Measurements from ENCODE around the gene CYP46A1.
A peak's percentile ranks its signal among the peaks of the same experiment; 100 is the strongest.

CYP46A1 gene

GRCh38 chr14:99729991-99730875 is 46.1 kb downstream of the CYP46A1 start:
- peak; percentile 10 to 26 for DNase-seq (ENCODE audit: low read depth in 2 of 2)

GRCh38 chr14:99730876-99731546 is 46.9 kb downstream of the CYP46A1 start:
- DNase-seq (ENCODE audit: low read depth in 2 of 2): no peak

GRCh38 chr14:99731547-99732435 is 47.7 kb downstream of the CYP46A1 start:
- no peak for DNase-seq (ENCODE audit: low read depth in 2 of 2)

DNA sequence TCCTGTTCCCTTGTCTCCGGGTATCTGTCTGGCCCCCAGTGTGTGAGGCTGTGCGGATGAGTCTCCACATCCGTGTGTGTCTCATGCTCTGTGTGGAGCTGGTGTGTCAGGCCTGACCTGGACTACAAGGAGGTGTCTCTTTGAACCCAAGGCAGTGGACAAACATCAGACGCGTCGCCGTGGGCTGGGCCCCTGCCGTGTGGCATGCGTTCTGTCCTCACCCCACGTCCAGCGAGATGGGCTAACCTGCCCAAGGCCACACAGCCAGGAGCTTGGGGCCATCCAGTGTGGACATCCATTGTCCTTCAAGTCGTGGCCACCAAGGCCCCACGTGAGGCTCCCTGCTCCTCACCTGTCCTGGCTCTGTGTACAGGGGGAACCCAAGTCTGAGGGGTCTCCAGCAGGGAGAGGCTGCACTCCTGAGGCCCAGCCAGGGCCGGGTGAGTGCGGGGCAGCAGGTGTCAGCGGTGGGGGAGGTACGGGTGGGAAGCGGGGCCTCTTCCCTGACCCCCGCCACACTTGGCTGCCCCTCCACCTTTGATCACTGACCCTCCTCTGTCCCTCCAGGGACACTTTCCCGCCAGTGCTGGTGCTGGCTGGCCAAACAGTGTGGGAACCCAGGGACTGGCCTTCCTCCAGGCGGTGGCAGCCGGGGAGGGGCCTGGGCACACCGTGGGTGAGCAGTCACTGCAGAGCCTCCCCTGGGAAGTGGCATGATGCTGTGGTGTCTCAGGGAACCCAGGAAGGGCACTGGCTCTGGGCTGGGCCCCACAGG is 48.5 kb downstream of the CYP46A1 start:
- DNase-seq (ENCODE audit: low read depth in 2 of 2): no peak

- DNase-seq (ENCODE audit: low read depth in 2 of 2): no peak
These were observed 49.1 kb downstream of the CYP46A1 start for GRCh38 chr14:99733211-99733539.

DNA sequence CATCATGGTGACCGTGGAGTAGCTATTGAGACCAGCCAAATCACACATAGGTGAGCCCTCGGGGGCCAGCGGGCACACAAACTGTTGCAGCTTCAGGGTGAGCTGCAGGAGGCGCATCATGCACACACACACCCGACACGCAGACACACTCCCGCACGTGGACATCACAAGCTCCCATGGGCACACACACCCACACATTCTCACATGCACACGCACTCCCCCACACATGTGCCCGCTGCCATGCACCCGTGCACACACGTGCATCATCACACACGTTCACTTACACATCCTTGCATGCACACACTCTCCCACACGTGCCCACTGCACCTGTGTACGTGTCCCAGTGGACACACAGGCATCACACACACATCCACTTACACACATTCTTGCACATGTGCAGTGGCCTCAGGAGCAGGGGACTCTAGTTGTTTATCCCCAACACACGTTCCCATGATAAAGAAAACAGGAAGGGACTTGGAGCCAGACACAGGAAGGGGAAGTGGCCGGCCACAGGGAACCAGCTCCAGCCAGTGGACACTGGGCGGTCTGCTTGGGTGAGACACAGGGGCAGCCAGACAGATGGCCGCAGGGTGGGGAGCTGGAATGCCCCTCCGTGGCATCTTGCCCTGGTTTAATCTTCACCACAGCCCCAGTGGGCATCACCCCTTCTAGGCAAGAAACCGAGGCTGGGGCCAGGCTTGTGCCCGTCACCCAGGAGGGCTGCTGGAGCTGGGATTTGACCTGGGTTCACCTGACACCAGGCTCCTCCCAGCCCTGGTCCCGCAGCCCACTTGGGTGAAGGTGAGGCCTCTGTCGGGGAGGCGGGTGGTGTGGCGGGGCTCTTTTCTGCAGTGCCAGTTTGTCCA is 49.7 kb downstream of the CYP46A1 start:
- DNase-seq (ENCODE audit: low read depth in 2 of 2): no peak

DNA sequence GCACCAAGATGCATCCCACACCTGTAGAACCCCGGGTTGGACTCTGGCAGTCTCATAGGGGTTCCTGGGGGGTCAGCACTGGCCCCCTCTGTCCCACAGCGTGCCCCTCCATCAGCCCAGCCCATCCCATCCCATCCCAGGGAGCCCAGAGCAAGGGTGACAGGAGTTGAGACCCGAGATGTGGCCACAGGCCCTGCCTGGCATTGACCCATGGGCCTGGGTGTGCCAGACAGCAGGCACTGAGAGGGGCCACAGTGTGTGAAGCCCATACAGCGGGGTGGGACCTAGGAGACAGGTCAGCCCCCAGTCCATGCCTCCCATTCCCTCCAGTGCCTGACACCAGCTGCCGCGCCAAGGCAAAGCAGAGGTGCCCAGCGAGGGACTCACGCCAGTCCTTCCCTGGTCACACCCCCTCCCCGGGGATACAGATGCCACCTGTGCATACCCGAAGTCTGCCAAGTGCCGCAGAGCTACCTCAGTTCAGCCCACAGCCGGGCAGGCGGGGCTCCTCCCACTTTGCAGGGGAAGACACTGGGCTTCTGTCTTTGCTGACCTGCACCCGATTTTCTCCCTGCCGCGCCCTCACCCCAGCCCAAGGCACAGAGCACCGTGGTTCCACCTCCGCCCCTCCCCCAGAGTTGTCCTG is 50.4 kb downstream of the CYP46A1 start:
- no peak for DNase-seq (ENCODE audit: low read depth in 2 of 2)

- no peak for DNase-seq (ENCODE audit: low read depth in 2 of 2)
These were observed 51.4 kb downstream of the CYP46A1 start for GRCh38 chr14:99735189-99736135.

- DNase-seq (ENCODE audit: low read depth in 2 of 2): no peak
These were observed 52.7 kb downstream of the CYP46A1 start for GRCh38 chr14:99736603-99737371.

- no peak for DNase-seq (ENCODE audit: low read depth in 2 of 2)
These were observed 53.4 kb downstream of the CYP46A1 start for GRCh38 chr14:99737451-99737951.

GRCh38 chr14:99737956-99738667 is 54.0 kb downstream of the CYP46A1 start:
- no peak for DNase-seq (ENCODE audit: low read depth in 2 of 2)

DNA sequence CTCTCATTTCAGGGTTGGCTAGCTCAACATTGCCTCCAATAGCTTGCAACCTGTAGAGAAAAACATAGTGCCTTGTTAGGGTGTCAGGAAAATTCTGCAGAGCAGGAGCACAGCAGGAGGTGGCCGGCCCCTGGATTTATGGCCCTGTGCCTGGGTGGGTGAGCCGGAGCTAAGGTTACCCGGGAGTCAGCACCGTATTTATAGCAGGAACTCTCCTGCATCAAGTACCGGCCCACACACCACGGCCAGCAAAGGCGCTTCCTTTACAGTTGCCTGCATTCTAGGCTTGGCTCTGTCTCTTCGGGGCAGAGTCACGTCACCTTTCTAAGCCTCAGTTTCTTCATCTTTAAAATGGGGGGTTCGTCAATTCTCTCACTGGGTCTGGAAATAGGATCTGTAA is 56.3 kb downstream of the CYP46A1 start:
- DNase-seq (ENCODE audit: low read depth in 2 of 2): no peak

- DNase-seq (ENCODE audit: low read depth in 2 of 2): no peak
These were observed 57.3 kb downstream of the CYP46A1 start for GRCh38 chr14:99741227-99741976.

DNA sequence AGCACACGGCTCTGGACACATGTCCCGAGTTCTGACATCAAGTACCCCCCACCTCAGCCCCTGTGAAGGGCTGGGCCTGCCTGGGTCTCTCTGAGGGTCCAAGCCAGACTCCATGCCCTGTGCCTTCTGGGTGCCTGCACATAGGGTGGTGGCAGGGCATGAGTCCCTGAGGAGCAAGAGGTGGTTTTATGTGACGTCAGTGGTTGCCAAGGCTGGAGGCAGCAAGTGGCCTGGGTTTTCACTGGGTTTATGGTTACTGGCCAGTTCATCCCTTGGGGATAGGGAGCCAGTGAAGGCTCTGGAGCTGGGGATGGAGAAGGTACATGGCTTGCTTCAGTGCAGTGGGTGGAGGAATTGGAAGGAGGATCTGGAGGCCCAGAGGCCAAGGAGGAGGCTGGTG is 58.0 kb downstream of the CYP46A1 start:
- DNase-seq (ENCODE audit: low read depth in 2 of 2): no peak

GRCh38 chr14:99742509-99743487 is 58.7 kb downstream of the CYP46A1 start:
- DNase-seq (ENCODE audit: low read depth in 2 of 2): no peak
